GM12891 (cell line): ENCODE results near the gene STAB2.

Experiments
- DNase-seq: peaks from one replicate; pipeline ENCODE4 v3.0.0; 2011; ENCODE audit warnings: low spot score; ENCODE audit not compliant: insufficient read length
- FAIRE-seq: peaks from 2 replicates; lab custom pipeline; 2011; peaks lifted over from hg19 to GRCh38; lab: Jason Lieb, UNC
- PAX5 ChIP-seq: IDR thresholded peaks from 2 replicates; pipeline ENCODE4 v1.6.1; 2011; ENCODE audit warnings: low read length, moderate library complexity, mild to moderate bottlenecking; ENCODE audit not compliant: insufficient read depth, severe bottlenecking
- POLR2A ChIP-seq: IDR thresholded peaks from 2 replicates; pipeline ENCODE4 v1.6.1; 2011; ENCODE audit warnings: low read depth, low read length, control low read depth
- POLR2AphosphoS5 ChIP-seq: IDR thresholded peaks from 2 replicates; pipeline ENCODE4 v1.6.1; 2011; ENCODE audit warnings: low read depth, low read length, control low read depth
- POU2F2 ChIP-seq: IDR thresholded peaks from 2 replicates; pipeline ENCODE4 v1.6.1; 2011; ENCODE audit warnings: low read depth, mild to moderate bottlenecking, control low read depth, low read length, moderate library complexity
- SPI1 ChIP-seq: IDR thresholded peaks from 2 replicates; pipeline ENCODE4 v1.6.1; 2011; ENCODE audit warnings: low read depth, low read length, control low read depth
- TAF1 ChIP-seq: IDR thresholded peaks from 2 replicates; pipeline ENCODE4 v1.6.1; 2011; ENCODE audit warnings: low read depth, low read length, control low read depth

Gene STAB2

GRCh38 chr12:103734863-103735262 lies 147.8 kb downstream of the STAB2 start:
- DNase-seq (no peak), FAIRE-seq (no peak)
- TF ChIP-seq TAF1: no peak
- TF ChIP-seq POU2F2: no peak
- TF ChIP-seq PAX5: no peak
- no peak for TF ChIP-seq SPI1
- no peak for TF ChIP-seq POLR2AphosphoS5
- TF ChIP-seq POLR2A: no peak

GRCh38 chr12:103735291-103735690 lies 148.2 kb downstream of the STAB2 start:
- DNase-seq (no peak), FAIRE-seq (no peak)
- TF ChIP-seq POLR2AphosphoS5: no peak
- TF ChIP-seq PAX5: no peak
- no peak for TF ChIP-seq TAF1
- TF ChIP-seq POLR2A: no peak
- TF ChIP-seq POU2F2: no peak
- no peak for TF ChIP-seq SPI1

GRCh38 chr12:103736572-103736971 lies 149.5 kb downstream of the STAB2 start:
- FAIRE-seq (no peak), DNase-seq (no peak)

GRCh38 chr12:103737881-103738280 lies 150.8 kb downstream of the STAB2 start:
- no peak for DNase-seq
- TF ChIP-seq POLR2A: no peak
- TF ChIP-seq SPI1: no peak
- no peak for TF ChIP-seq POU2F2
- no peak for TF ChIP-seq PAX5
- no peak for TF ChIP-seq TAF1
- no peak for TF ChIP-seq POLR2AphosphoS5
- FAIRE-seq: no peak

More at GRCh38 chr12:103736572-103736971, 149.5 kb downstream of the STAB2 start:
- TF ChIP-seq PAX5: no peak
- TF ChIP-seq POLR2A: no peak
- TF ChIP-seq POU2F2: no peak
- TF ChIP-seq SPI1: no peak
- no peak for TF ChIP-seq TAF1
- TF ChIP-seq POLR2AphosphoS5: no peak

- TF ChIP-seq POU2F2 (no peak), SPI1 (no peak), POLR2AphosphoS5 (no peak), POLR2A (no peak), PAX5 (no peak), TAF1 (no peak)
- DNase-seq (no peak), FAIRE-seq (no peak)
These were observed 155.4 kb downstream of the STAB2 start for GRCh38 chr12:103742349-103742932.

GRCh38 chr12:103743788-103744187 lies 156.7 kb downstream of the STAB2 start:
- TF ChIP-seq TAF1: no peak
- no peak for TF ChIP-seq POLR2AphosphoS5
- TF ChIP-seq POU2F2: no peak
- TF ChIP-seq PAX5: no peak
- FAIRE-seq (no peak), DNase-seq (no peak)

- no peak for FAIRE-seq
- no peak for TF ChIP-seq SPI1
- TF ChIP-seq PAX5: no peak
- TF ChIP-seq POLR2AphosphoS5: no peak
- TF ChIP-seq POU2F2: no peak
- no peak for TF ChIP-seq TAF1
- TF ChIP-seq POLR2A: no peak
- DNase-seq: no peak
These were observed 158.9 kb downstream of the STAB2 start for GRCh38 chr12:103745962-103746361.

GRCh38 chr12:103748002-103748401 lies 160.9 kb downstream of the STAB2 start:
- DNase-seq (no peak), FAIRE-seq (no peak)
- no peak for TF ChIP-seq TAF1
- no peak for TF ChIP-seq POU2F2
- no peak for TF ChIP-seq POLR2AphosphoS5
- TF ChIP-seq PAX5: no peak
- TF ChIP-seq POLR2A: no peak
- TF ChIP-seq SPI1: no peak

- DNase-seq (no peak), FAIRE-seq (no peak)
- TF ChIP-seq PAX5 (no peak), POLR2A (no peak), POLR2AphosphoS5 (no peak), POU2F2 (no peak), SPI1 (no peak), TAF1 (no peak)
These were observed 161.8 kb downstream of the STAB2 start for GRCh38 chr12:103748875-103749274.

- no peak for TF ChIP-seq PAX5
- no peak for TF ChIP-seq POLR2AphosphoS5
- TF ChIP-seq POU2F2: no peak
- TF ChIP-seq TAF1: no peak
- no peak for TF ChIP-seq SPI1
- no peak for FAIRE-seq
- DNase-seq: peak; percentile 17
These were observed 164.1 kb downstream of the STAB2 start for GRCh38 chr12:103751171-103751570.

GRCh38 chr12:103751600-103751999 lies 164.5 kb downstream of the STAB2 start:
- TF ChIP-seq TAF1 (no peak), PAX5 (no peak), POU2F2 (no peak), POLR2A (no peak), SPI1 (no peak), POLR2AphosphoS5 (no peak)
- FAIRE-seq: no peak
- no peak for DNase-seq
